HL-60/S4 (cell line): ENCODE measurements around the gene PDIA6.
"Not testable (repeated sequence)": the region's sequence is repeated elsewhere in the genome, so short reads cannot be mapped to it uniquely, and the experiment has no call there.

Experiments
- in situ Hi-C: fragments of 300-500 bp; cut with MboI; formaldehyde crosslinking; loops from 2 replicates; pipeline ENCODE4 v1.14.3; 2022; ENCODE audit warnings: low sequenced_read_pairs

Gene PDIA6

DNA sequence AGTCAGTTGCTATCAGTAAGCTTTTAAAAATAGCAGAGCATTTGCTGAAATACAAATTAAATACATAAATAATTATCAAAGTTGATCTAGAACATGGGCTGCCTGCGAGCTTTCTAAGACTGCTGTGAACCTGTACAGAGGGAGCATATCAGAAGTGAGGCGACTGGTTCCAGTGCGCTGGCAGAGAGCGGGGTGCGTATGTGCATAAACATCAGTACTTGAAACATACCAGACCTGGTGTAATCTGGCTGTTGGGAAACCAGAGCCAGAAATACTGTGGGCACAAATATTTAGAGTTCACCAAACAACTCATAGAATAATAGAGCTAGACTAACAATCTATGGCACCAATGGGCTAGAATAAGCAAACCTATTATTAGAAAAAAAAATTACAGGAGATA, 27.3 kb downstream of the PDIA6 start:
- in situ Hi-C loops, result no loop called here

DNA sequence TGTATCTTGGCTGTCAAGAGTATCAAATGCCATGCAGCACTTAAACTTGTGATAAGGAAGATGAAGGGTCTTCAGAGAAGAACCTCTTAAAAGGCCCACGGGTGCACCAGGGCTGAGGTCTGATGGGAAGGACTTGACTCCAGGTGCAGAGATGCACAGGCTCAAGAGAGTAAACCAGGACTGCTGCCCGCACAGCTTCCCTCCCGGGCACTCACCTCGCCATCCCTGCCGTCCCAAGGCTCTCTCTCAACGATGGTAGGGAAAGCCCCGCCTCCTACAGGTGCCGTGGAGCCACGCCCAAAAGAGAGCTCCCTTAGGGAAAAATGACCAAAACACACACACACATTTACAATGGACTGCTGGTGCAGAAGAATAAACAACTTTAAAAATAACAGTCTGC, 27.9 kb downstream of the PDIA6 start:
- in situ Hi-C loops, result no loop called here

GRCh38 chr2:10783421-10783820, 29.2 kb downstream of the PDIA6 start:
- in situ Hi-C loops, result no loop called here

DNA sequence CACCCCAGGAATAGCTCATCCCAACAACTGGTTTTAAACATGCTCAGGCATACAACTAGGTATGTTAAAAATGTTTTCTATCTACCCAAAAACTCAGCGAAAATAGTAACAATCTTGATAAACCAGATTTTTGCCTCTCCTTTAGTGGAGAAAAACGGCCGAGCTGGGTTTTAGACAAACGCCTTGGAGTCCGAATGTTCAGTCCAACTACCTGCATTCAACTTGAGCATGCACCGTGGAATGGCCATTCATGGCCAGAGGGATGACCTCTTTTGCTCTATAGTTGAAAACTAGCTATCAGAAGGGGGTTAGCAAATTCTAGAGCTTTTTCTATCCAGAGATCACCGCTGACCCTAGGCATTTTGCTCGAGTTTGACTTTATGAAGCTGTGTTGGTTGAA, 30.8 kb downstream of the PDIA6 start:
- in situ Hi-C loops, result no loop called here

DNA sequence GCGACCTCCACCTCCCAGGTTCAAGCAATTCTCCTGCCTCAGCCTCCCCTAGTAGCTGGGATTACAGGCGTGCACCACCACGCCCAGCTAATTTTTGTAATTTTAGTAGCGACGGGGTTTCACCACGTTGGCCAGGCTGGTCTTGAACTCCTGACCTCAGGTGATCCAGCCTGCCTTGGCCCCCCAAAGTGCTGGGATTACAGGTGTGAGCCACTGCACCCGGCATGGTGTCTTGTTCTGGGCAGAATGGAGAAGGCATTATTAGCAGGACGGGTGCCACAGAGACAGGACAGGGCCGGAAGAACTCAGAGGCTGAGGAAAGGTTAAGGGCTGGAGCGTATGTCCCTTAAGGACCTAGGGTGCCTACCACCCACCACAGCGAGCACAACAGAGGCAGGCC, 31.8 kb downstream of the PDIA6 start:
- in situ Hi-C loops, result not testable (repeated sequence)

DNA sequence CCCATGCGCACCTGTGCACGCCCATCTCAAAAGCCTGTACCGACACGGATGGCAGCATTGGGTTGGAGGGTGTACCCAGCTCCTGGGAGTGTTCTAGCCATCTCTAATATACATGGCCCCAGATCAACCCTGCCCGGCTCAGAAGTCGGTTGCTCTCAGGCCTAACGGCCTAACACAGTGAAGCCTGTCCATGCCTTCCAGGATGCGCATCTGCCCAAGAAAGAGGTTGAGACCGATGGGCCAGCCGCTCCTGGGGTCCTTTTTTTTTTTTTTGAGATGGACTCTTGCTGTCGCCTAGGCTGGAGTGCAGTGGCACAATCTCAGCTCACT, 32.1 kb downstream of the PDIA6 start:
- in situ Hi-C loops, result no loop called here

- in situ Hi-C loops, result no loop called here
Measured at GRCh38 chr2:10779776-10780490, 32.7 kb downstream of the PDIA6 start.

GRCh38 chr2:10778724-10779115, 33.9 kb downstream of the PDIA6 start:
- in situ Hi-C loops, result no loop called here

DNA sequence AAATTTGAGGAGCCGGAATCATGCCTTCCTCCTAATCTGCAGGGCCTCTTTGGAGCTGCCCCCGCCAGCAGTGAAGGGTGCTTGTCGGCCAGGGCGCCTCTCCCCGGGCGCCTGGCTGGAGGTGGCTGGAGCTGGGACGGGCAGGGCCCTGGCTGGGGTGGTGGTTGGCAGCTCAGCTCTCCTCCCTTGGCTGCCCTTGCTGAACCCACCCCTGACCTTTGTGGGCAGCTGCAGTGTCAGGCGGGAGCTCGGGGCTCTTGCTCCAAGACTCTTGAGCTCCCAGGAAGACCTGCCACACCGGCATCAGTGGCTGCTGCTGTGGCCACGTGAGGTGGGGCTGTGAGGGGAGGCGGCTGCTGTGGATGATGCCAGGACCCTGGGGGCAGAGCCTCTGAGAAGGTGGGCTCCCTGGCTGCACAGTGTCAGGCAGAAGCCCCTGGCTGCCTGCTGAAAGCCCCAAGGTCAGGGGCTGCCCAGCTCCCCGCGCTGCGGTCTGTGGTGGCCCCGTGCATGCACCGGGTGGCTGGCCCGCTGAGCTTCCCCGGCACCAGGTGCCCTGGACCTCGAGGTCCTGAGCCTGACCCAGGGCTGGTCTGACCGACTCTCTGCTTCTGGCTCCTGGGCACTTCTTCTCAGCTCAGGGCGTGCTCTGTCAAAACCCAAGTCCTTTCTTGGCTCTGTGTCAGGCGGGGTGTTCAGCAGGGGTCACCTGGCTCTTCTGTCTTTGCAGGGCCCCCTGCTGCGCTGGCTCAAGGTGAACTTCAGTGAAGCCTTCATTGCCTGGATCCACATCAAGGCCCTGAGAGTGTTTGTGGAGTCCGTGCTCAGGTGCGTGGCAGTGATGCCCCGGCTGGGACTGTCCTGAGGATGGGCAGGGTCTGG, 34.5 kb downstream of the PDIA6 start:
- in situ Hi-C loops, result no loop called here

GRCh38 chr2:10777111-10777841, 35.3 kb downstream of the PDIA6 start:
- in situ Hi-C loops, result no loop called here

DNA sequence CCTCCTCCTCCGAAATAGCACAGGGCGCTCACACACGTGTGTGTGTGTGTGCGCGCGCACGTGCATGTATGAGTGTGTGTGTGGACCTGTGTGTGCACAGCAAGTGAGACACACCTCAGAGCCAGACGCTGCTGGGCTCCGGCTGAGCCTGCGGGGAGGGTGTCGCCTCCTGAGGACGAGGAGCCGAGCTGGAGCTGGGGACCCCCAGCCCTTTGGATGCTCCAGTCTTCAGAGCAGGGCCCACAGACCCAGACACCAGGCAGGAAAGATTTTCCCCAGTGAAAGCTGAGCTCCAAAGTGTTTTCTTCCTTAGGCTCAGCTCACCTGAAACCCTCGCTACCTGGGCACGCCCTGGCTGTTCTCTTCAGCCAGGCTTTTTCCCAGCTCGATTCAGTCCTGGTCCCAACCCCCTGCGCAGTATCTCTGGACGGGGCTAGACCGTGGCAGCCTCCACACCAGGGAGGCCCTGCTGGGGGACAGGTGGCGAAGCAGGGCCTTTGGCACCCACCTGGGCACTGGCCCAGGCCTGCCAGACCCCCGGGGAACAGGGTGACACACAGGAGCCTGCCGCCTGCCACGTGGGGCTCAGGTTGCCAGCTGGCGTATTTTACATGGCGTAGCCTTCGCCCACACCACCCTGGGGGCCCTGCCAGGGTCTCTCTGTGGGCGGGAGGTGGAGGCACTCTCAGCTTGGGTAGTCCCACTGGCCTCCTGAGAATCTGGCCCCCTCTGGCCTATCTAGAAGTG, 36.2 kb downstream of the PDIA6 start:
- in situ Hi-C loops, result no loop called here

GRCh38 chr2:10775831-10776230, 36.8 kb downstream of the PDIA6 start:
- in situ Hi-C loops, result no loop called here

DNA sequence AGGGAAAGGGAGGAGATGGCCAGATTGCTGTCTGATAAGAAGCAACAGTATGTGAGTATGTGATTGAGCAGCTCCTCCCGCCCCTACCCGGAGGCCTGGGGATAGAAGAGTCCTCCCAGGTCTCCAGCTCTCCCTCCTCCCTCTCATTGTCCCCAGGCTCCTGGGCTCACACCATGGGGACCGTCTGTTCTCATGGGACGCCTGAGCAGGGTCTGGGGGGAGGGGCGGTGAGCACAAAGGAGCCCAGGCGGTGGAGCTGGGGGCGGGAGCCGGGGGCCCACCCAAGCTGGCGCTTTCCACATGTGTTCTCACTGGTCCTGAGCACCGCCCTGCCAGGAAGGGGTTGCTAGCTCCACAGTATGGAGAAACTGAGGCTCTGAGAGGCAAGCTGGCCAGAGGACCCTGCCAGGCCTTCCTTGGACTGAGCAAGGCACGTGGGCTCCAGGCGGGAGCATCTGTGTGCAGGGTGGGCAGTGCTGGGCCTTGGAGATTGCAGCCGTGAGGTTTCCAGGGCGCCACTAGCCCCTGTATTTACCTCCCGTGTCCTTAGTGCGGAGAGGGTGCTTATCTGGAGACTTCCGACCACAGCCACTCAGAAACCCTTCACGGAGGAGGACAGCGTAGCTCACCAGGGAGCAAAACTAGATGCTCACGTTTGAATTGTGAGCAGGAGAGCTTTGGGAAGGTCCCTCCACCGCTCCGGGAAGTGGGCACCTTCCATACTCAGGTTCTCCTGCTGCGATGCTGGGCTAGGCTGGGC, 37.4 kb downstream of the PDIA6 start:
- in situ Hi-C loops, result no loop called here

GRCh38 chr2:10774394-10774793, 38.2 kb downstream of the PDIA6 start:
- in situ Hi-C loops, result no loop called here

GRCh38 chr2:10773821-10774341, 38.7 kb downstream of the PDIA6 start:
- in situ Hi-C loops, result no loop called here

GRCh38 chr2:10772868-10773215, 39.7 kb downstream of the PDIA6 start:
- in situ Hi-C loops, result no loop called here

DNA sequence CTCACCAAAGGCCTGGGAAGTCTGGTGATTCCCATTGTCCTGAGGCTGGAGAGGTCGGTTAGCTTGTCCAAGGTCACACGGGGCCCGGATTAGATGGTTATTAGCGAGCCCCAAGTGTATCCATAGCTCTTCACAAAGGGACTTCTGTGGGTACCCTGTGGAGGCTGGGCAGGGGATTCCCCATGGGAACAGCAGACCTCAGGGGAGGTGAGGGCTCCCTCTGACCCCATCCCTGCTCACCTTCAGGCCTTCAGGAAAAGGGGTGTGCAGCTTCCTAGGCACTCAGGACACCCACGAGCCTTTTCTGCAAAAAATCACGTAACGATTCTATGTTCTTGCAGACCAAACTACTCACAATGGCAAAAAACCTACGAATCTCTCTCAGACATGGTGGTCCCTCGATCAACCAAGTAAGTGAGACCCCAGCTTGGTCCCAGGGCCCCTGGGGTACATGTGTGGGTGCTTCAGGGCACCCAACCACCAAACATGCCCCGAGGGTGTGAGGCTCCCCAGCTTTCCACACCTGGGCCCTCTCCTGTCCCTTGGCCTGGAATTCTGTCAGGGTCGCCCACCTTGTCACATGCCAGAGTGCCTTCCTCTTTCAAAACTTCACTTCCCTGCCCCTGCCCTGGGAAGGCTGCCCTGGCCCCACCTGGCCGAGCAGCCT, 40.3 kb downstream of the PDIA6 start:
- in situ Hi-C loops, result no loop called here

DNA sequence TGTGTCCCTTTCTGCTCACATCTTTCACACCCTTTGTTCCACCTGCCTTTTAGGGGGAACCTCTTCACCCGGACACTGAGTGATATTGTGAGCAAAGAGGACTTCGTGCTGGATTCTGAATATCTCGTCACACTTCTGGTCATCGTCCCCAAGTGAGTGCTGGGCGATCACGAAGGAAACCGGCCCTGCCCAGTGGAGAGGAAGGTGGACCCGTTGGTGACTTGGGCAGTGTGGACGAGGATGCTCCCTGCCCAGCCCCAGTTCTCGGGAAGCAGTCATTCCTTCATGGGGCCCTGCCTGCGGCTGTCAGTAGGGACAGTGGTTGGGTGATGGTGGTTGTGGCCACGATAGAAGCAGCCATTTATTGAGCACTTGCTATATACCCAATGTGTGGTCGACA, 40.8 kb downstream of the PDIA6 start:
- in situ Hi-C loops, result no loop called here

DNA sequence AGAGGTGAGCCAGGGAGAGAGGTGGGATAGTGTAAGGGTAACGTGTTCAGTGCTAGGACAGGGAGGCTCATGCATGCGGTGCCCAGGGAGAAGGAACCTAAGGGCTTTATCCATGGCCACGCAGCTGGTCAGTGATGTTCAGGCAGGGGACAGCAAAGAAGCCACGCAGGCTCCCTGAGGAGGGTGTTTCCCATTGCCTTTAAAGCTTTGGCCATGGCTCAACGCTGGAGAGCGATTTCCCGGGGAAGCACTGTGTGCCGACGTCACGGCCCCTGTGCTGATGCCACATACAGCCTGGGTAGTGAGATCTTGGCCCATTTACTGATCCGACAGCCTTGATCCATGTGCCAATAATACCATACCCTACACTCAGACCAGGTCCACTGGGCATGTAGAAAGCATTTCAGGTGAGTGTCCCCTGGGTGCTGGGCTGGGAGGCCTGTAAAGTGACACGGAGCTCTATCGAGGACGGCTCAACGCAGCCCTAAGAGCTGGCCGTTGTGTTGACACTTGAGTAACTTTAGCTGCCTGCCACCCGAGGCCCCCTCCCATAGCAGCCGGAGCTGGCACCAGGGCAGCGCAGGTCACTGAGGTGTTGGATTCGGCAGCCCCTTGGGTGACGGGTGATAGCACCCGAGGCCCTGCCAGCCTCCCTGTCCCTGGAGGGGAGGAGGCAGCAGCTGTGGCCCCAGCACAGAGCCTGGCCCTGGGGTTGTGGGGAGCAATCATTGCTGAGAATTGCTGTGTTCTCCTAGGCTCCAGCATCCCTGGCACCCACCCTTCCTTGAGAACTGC, 41.4 kb downstream of the PDIA6 start:
- in situ Hi-C loops, result no loop called here
